HepG2 (cell line): ENCODE data around the gene IL4I1. TPM values are rescaled to one million over a fixed set of nuclear protein-coding genes. Genes with fewer than 3 reads are reported as not detected.

Source experiments
- ARID5B ChIP-seq: IDR thresholded peaks from 2 replicates; pipeline ENCODE4 v1.4.0; 2020; ENCODE audit warnings: mild to moderate bottlenecking, missing genetic modification reagents
- CBX2 ChIP-seq, 2 experiments: fragments of 200-600 bp in 1 of 2; sonication (generic); formaldehyde crosslinking in 1 of 2; IDR thresholded peaks; 2 replicates each; pipeline versions ENCODE4 v1.7.0 to v1.8.1; 2018 to 2022; ENCODE audit warnings: low read depth in 2 of 2, low read length in 1 of 2, mild to moderate bottlenecking in 1 of 2, missing genetic modification reagents in 1 of 2
- CHCHD3 ChIP-seq: sonication (generic); formaldehyde crosslinking; IDR thresholded peaks from 2 replicates; pipeline ENCODE4 v1.8.0; 2022; ENCODE audit warnings: mild to moderate bottlenecking, missing genetic modification reagents, moderate library complexity
- DR1 ChIP-seq: sonication (generic); formaldehyde crosslinking; IDR thresholded peaks from 2 replicates; pipeline ENCODE4 v1.8.0; 2021; ENCODE audit warnings: mild to moderate bottlenecking, missing genetic modification reagents, inconsistent platforms
- EEA1 ChIP-seq: sonication (generic); formaldehyde crosslinking; IDR thresholded peaks from 2 replicates; pipeline ENCODE4 v1.5.1; 2020; ENCODE audit warnings: mild to moderate bottlenecking, missing genetic modification reagents, borderline replicate concordance
- EED ChIP-seq: sonication (generic); formaldehyde crosslinking; IDR thresholded peaks from 2 replicates; pipeline ENCODE4 v1.5.0; 2020; ENCODE audit warnings: mild to moderate bottlenecking, missing genetic modification reagents
- HDAC2 ChIP-seq: sonication (generic); formaldehyde crosslinking; IDR thresholded peaks from 2 replicates; pipeline ENCODE4 v1.4.0; 2020; ENCODE audit warnings: missing genetic modification reagents
- HNRNPLL ChIP-seq: fragments of 200-400 bp; formaldehyde crosslinking; IDR thresholded peaks from 2 replicates; pipeline ENCODE4 v1.6.1; 2017; ENCODE audit warnings: mild to moderate bottlenecking, low read depth, low read length; ENCODE audit not compliant: poor library complexity, severe bottlenecking
- KLF11 ChIP-seq: IDR thresholded peaks from 2 replicates; pipeline ENCODE4 v1.6.1; 2016; ENCODE audit warnings: missing compliant biosample characterization
- KLF12 ChIP-seq: sonication (generic); formaldehyde crosslinking; IDR thresholded peaks from 2 replicates; pipeline ENCODE4 v1.4.0; 2020; ENCODE audit warnings: missing genetic modification reagents, borderline replicate concordance
- NFE2 ChIP-seq: sonication (generic); formaldehyde crosslinking; IDR thresholded peaks from 2 replicates; pipeline ENCODE4 v1.4.0; 2020; ENCODE audit warnings: missing genetic modification reagents
- POLR2G ChIP-seq: fragments of 200-400 bp; formaldehyde crosslinking; IDR thresholded peaks from 2 replicates; pipeline ENCODE4 v1.6.1; 2018; ENCODE audit warnings: mild to moderate bottlenecking, low read depth, low read length, moderate library complexity
- PRMT3 ChIP-seq: sonication (generic); formaldehyde crosslinking; IDR thresholded peaks from 2 replicates; pipeline ENCODE4 v1.8.1; 2022; ENCODE audit warnings: low read depth, mild to moderate bottlenecking, moderate library complexity, missing genetic modification reagents, borderline replicate concordance
- SRY ChIP-seq: sonication (generic); formaldehyde crosslinking; IDR thresholded peaks from 2 replicates; pipeline ENCODE4 v1.8.0; 2022; ENCODE audit warnings: mild to moderate bottlenecking, missing genetic modification reagents
- ZNF33B ChIP-seq: sonication (generic); formaldehyde crosslinking; IDR thresholded peaks from 2 replicates; pipeline ENCODE4 v1.5.1; 2020; ENCODE audit warnings: mild to moderate bottlenecking, missing genetic modification reagents
- ZNF547 ChIP-seq: sonication (generic); formaldehyde crosslinking; IDR thresholded peaks from 2 replicates; pipeline ENCODE4 v1.5.1; 2020; ENCODE audit warnings: mild to moderate bottlenecking, missing genetic modification reagents
- ZNF567 ChIP-seq: sonication (generic); formaldehyde crosslinking; IDR thresholded peaks from 2 replicates; pipeline ENCODE4 v1.8.1; 2023; ENCODE audit warnings: mild to moderate bottlenecking, missing genetic modification reagents, borderline replicate concordance
- ZNF749 ChIP-seq: sonication (generic); formaldehyde crosslinking; IDR thresholded peaks from 2 replicates; pipeline ENCODE4 v1.8.0; 2022; ENCODE audit warnings: mild to moderate bottlenecking, missing genetic modification reagents, moderate library complexity, borderline replicate concordance
- ZNF788 ChIP-seq: sonication (generic); formaldehyde crosslinking; IDR thresholded peaks from 2 replicates; pipeline ENCODE4 v1.5.0; 2020; ENCODE audit warnings: mild to moderate bottlenecking, missing genetic modification reagents, borderline replicate concordance
- polyA plus RNA-seq, 8 experiments: library from polyadenylated mRNA; depleted of rRNA in 3 of 8; stranded (reverse) in 7 of 8; unstranded in 1 of 8; fragments of >200 nt; fragmentation: Illumina TruSeq in 4 of 8; extraction: Trizol in 4 of 8; gene quantifications; 2 replicates each; pipeline versions ENCODE4 v1.2.1 to v1.2.3, GENCODE V29; 2011 to 2016; ENCODE audit warnings: low read depth in 4 of 8, missing spikeins in 1 of 8, mixed read lengths in 1 of 8; ENCODE audit not compliant: insufficient read depth in 1 of 8
- total RNA-seq, 5 experiments: library from RNA; depleted of rRNA; stranded (reverse); fragments of >200 nt; fragmentation: Illumina TruSeq; extraction: Trizol; gene quantifications; 2 replicates each; pipeline ENCODE4 v1.2.3, GENCODE V29; 2016; ENCODE audit warnings: low read depth in 1 of 5
- TF ChIP-seq, protein P1 (sequence below): IDR thresholded peaks from 2 replicates; pipeline ENCODE4 v1.6.1; 2016; ENCODE audit warnings: missing biosample characterization, missing genetic modification reagents, low read depth

IL4I1 gene
- total and polyA plus RNA-seq, 2 of the 13 experiments (the other 11 are each of a cell fraction or from before 2014, with no cell fraction given) = not detected

- TF ChIP-seq ARID5B (CRISPR knock-in tag) (no peak; the same call in none of the 2 replicates), DR1 (CRISPR knock-in tag) (no peak), KLF12 (CRISPR knock-in tag) (0 out of 2 replicates have a peak, but pooled peaks have one; percentile 21), POLR2G (peak; percentile 87), HNRNPLL (peak; percentile 87), ZNF547 (CRISPR knock-in tag) (peak; percentile 62; the same call in 1 of the 2 replicates), ZNF33B (CRISPR knock-in tag) (peak; percentile 69; the same call in 1 of the 2 replicates), ZNF788 (no peak; the same call in 1 of the 2 replicates), EEA1 (CRISPR knock-in tag) (no peak), NFE2 (CRISPR knock-in tag) (no peak), KLF11 (CRISPR knock-in tag) (peak; percentile 45; the same call in 1 of the 2 replicates), PRMT3 (CRISPR knock-in tag) (no peak), ZNF567 (CRISPR knock-in tag) (no peak), CHCHD3 (CRISPR knock-in tag) (0 out of 2 replicates have a peak, but pooled peaks have one; percentile 53), ZNF749 (no peak), EED (CRISPR knock-in tag) (0 out of 2 replicates have a peak, but pooled peaks have one; percentile 38), SRY (CRISPR knock-in tag) (no peak), HDAC2 (CRISPR knock-in tag) (0 out of 2 replicates have a peak, but pooled peaks have one; percentile 16), CBX2 (IDR thresholded peaks at IDR 0.05; ENCODE audit: low read depth, low read length) (no peak), CBX2 (CRISPR knock-in tag; IDR thresholded peaks at IDR 0.05; ENCODE audit: low read depth) (no peak)
- TF ChIP-seq, protein P1, sequence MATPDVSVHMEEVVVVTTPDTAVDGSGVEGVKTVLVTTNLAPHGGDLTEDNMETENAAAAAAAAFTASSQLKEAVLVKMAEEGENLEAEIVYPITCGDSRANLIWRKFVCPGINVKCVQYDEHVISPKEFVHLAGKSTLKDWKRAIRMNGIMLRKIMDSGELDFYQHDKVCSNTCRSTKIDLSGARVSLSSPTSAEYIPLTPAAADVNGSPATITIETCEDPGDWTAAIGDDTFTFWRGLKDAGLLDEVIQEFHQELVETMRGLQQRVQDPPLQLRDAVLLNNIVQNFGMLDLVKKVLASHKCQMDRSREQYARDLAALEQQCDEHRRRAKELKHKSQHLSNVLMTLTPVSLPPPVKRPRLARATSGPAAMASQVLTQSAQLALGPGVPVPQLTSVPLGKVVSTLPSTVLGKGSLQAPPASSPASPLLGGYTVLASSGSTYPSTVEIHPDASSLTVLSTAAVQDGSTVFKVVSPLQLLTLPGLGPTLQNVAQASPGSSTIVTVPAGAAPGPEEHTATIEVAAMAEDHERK (CRISPR knock-in tag) = 0 out of 2 replicates have a peak, but pooled peaks have one; percentile 8
Measured at GRCh38 chr19:49877020-49877878, 19.4 kb downstream of the IL4I1 start, which contains the start of the genes AKT1S1 and TBC1D17 (continued).
